Adrenal gland (tissue), 12 donors: ENCODE data around the gene BARHL2. TPM values are rescaled to one million over a fixed set of nuclear protein-coding genes. Genes with fewer than 3 reads are reported as not detected.

Experiments used
- DNase-seq, 7 donors: peaks; one replicate each; pipeline ENCODE4 v3.0.0-alpha.2; 2019 to 2020
- H3K27ac ChIP-seq, 5 donors: fragments of 200-600 bp; sonication (generic) in 4 of 5; 1 replicate in 3 of 5; 2 replicates in 2 of 5; pipeline versions ENCODE4 v1.5.1 to v1.8.0; 2016 to 2020; ENCODE audit warnings: mild to moderate bottlenecking in 1 of 5
- H3K27me3 ChIP-seq: fragments of 200-600 bp; 2 replicates; pipeline ENCODE4 v1.8.0; 2021
- H3K36me3 ChIP-seq, 2 donors: fragments of 200-600 bp; replicated peaks in 1 of 2; 1 replicate in 1 of 2; 2 replicates in 1 of 2; pipeline versions ENCODE4 v1.5.1 to v1.8.0; 2018 to 2022
- H3K4me1 ChIP-seq, 2 donors: fragments of 200-600 bp; replicated peaks in 1 of 2; 1 replicate in 1 of 2; 2 replicates in 1 of 2; pipeline versions ENCODE4 v1.5.1 to v1.8.0; 2018 to 2021
- H3K4me3 ChIP-seq, 4 donors: fragments of 200-600 bp; sonication (generic) in 3 of 4; one replicate each; pipeline ENCODE4 v1.5.1; 2016 to 2018
- H3K9me3 ChIP-seq, 3 donors: fragments of 200-600 bp; sonication (generic) in 1 of 3; replicated peaks in 1 of 3; 1 replicate in 2 of 3; 2 replicates in 1 of 3; pipeline versions ENCODE4 v1.5.1 to v1.8.0; 2016 to 2021
- POLR2A ChIP-seq, 2 donors: fragments of 450-650 bp; IDR thresholded peaks; one replicate each; pipeline ENCODE4 v1.6.1; 2017; ENCODE audit warnings: antibody characterized with exemption in 2 of 2, mild to moderate bottlenecking in 2 of 2, moderate library complexity in 1 of 2
- WGBS, 4 donors: extraction: QIAGEN DNeasy Blood & Tissue Kit in 2 of 4; methylation state at CpG; one replicate each; pipeline versions ENCODE4 v1.1.5 to v1.1.7; 2013 to 2017; 5-methylcytosine and 5-hydroxymethylcytosine counted together
- intact Hi-C, 2 donors: fragments of 100-400 bp; cut with DNase I; formaldehyde crosslinking; loops; one replicate each; pipeline versions ENCODE4 v1.14.1 to v1.15.0; 2022 to 2023
- polyA plus RNA-seq, 3 donors: library from polyadenylated mRNA; stranded (reverse); fragments of 200-250 nt in 2 of 3; fragments of 350-450 nt in 1 of 3; fragmentation: Illumina TruSeq in 1 of 3; extraction: RNeasy Lipid Tissue Mini Kit (QIAGEN cat#74804) in 1 of 3; gene quantifications; one replicate each; pipeline ENCODE4 v1.2.3, GENCODE V29; 2013 to 2014
- total RNA-seq, 9 donors: library from RNA; depleted of rRNA in 4 of 9; stranded (reverse); fragments of >200 nt in 4 of 9; fragments of 120-200 nt in 1 of 9; fragmentation: NEBNext Ultra II Directional in 1 of 9; extraction: Animal tissue kit (Norgen Biotek cat#: 25700) in 1 of 9; gene quantifications; one replicate each; pipeline versions ENCODE4 v1.1.0 to v1.2.4, GENCODE V29; 2013 to 2023
- TF ChIP-seq, protein P1 (sequence below), 6 experiments: fragments of 450-650 bp in 4 of 6; fragments of 200-600 bp in 2 of 6; sonication (generic) in 1 of 6; IDR thresholded peaks; 1 replicate in 5 of 6; 2 replicates in 1 of 6; pipeline versions ENCODE4 v1.5.1 to v1.8.0; 2016 to 2021; ENCODE audit warnings: antibody characterized with exemption in 6 of 6, mild to moderate bottlenecking in 2 of 6, moderate library complexity in 1 of 6
- donor health status: healthy with polysubstance abuse.
- donor health status: Bipolar disorder and iron deficiency.
- donor health status: DM: yes; HTN: yes; CAD: no.
- donor health status: DM: no; HTN: no; CAD: no.
- donor health status: DM: no; HTN: no; CAD: no.
- donor health status: DM: yes; HTN: yes; CAD: no.

The BARHL2 gene
- total and polyA plus RNA-seq, 12 donors = not detected

GRCh38 chr1:90708826-90709225, 8.3 kb downstream of the BARHL2 start:
- intact Hi-C loops = no loop called here

DNA sequence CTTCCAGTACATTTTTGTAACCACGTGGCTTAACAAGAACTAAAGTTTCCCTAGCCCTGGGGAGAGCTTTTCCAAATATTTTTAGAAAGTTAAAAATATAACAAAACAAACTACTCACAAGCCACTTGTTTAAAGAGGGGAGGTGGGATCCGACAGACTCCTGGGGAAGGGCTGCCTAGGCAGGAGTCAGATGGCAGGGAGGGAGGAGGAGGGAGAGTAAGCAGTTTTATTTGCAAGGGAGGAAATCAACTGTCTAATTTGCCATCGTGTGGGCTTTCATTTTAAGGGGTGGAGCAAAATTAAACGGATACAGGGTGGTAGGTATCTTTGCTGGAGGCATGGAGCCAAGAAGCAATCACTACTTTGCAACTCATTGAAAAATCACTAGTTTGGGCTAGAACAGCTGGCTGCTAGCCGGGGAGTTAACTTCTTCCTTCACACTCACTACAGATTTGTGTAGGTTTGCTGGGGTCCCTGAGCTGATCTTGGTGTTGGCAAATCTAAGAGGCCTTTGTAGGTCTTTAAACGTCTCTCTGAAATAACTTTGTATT, 8.8 kb downstream of the BARHL2 start:
- no peak for DNase-seq
- H3K9me3 ChIP-seq = no peaks in the 10 kb centered on the region
- intact Hi-C loops = no loop called here
- H3K4me1 ChIP-seq = peaks cover 10 to 14% of the 10 kb centered on the region in 2 donors
- no peak overlapping the region for H3K4me3 ChIP-seq
- no peak overlapping the region for H3K27ac ChIP-seq
- peaks cover 94% of the 10 kb centered on the region for H3K27me3 ChIP-seq
- 5 to 7% (median 7%) methylated on average over 6 of the region's 6 CpGs for WGBS, 4 donors
- TF ChIP-seq POLR2A (IDR thresholded peaks at IDR 0.05) = no peak
- TF ChIP-seq, protein P1, sequence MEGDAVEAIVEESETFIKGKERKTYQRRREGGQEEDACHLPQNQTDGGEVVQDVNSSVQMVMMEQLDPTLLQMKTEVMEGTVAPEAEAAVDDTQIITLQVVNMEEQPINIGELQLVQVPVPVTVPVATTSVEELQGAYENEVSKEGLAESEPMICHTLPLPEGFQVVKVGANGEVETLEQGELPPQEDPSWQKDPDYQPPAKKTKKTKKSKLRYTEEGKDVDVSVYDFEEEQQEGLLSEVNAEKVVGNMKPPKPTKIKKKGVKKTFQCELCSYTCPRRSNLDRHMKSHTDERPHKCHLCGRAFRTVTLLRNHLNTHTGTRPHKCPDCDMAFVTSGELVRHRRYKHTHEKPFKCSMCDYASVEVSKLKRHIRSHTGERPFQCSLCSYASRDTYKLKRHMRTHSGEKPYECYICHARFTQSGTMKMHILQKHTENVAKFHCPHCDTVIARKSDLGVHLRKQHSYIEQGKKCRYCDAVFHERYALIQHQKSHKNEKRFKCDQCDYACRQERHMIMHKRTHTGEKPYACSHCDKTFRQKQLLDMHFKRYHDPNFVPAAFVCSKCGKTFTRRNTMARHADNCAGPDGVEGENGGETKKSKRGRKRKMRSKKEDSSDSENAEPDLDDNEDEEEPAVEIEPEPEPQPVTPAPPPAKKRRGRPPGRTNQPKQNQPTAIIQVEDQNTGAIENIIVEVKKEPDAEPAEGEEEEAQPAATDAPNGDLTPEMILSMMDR (IDR thresholded peaks at IDR 0.05) = no peak
- no peaks in the 10 kb centered on the region for H3K36me3 ChIP-seq

More at GRCh38 chr1:90708826-90709225, 8.3 kb downstream of the BARHL2 start:
- Histone ChIP-seq H3K4me1 (peaks cover 10 to 14% of the 10 kb centered on the region in 2 donors), H3K27me3 (peaks cover 94% of the 10 kb centered on the region), H3K36me3 (no peaks in the 10 kb centered on the region), H3K27ac (no peak overlapping the region), H3K4me3 (no peak overlapping the region), H3K9me3 (no peaks in the 10 kb centered on the region)
- no peak for DNase-seq
- no peak for TF ChIP-seq POLR2A (IDR thresholded peaks at IDR 0.05)
- TF ChIP-seq, protein P1 (IDR thresholded peaks at IDR 0.05) = no peak
- 4 to 13% (median 11%) methylated on average over 2 of the region's 2 CpGs for WGBS, 4 donors

DNA sequence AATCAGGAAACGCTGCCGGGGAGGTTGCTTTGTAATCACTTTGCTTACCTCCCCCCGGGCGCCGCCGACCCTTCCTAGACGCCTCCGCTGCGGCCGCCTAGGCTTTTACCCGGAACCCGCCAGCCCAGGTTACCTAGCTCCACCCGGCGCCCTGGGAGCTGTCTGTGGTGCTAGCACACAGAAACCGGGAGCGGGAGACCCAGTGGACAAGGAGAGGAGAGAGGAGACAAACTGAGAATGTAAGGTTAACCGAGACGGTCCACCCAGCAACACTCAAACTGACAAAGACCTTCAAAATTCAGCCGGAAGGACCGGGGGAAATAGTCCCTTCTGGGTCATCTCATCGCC, 9.8 kb downstream of the BARHL2 start:
- DNase-seq = peak in 6 of 7 donors; percentile 50 to 69 (median 54)
- 1 to 4% (median 1%) methylated on average over 8 to 21 of the region's 21 CpGs for WGBS, 4 donors
- no peak for TF ChIP-seq POLR2A (IDR thresholded peaks at IDR 0.05)
- TF ChIP-seq, protein P1 (IDR thresholded peaks at IDR 0.05) = no peak
- H3K27me3 ChIP-seq = peaks cover 91% of the 10 kb centered on the region
- peaks cover 10 to 14% of the 10 kb centered on the region in 2 donors for H3K4me1 ChIP-seq
- H3K36me3 ChIP-seq = no peaks in the 10 kb centered on the region
- H3K4me3 ChIP-seq = peak overlapping the region in 1 of 4 donors; percentile 39
- intact Hi-C loops = no loop called here
- no peaks in the 10 kb centered on the region for H3K9me3 ChIP-seq
- H3K27ac ChIP-seq = no peak overlapping the region

DNA sequence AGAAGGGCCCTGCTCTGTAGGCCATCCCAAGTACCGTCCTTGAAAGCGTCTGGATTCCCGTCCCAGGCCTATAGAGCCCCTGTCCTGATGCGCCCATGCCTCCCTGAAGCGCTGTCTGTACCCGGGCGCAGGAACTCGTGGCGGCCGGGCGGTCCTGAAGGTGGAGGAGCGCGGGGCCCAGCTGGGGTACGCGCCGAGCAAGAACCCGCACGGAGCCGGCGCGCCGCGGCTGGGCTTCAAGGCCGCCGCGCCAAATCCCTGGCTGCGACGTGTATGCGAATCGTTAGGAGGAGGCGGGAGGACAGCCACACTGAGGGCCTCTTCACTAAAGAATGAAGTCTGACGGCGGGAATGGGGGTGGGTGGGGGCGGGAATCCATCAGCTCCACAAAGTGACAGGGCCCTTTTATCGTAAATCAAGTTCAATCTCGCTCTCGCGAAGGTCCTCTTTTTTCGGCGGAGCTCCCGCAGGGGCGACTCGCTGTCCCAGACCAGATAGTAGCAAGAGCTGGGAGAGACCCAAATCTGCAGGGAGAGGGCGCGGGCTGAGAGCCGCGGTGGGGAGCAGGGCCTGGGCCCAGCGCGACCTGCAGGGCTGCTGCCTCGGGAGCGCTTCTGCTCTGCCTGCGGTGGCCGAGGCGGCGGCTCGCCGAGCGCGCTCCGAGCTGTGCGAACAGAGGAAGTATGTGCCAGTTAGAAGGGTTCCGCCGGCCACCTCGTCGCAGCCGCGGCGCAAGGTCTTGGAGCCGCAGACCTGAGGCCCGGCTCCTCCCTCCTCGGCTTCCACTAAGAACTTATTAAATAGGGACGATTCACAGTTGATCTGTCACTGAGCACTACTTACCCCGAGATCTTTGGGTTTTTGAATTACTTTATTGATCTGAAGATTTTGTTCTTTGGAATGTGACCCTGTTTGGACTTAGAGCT, 10.4 kb downstream of the BARHL2 start:
- 0 to 2% (median 1%) methylated on average over 19 to 73 of the region's 73 CpGs for WGBS, 4 donors
- peak overlapping the region in 1 of 4 donors; percentile 39 for H3K4me3 ChIP-seq
- no peaks in the 10 kb centered on the region for H3K9me3 ChIP-seq
- peaks cover 92% of the 10 kb centered on the region for H3K27me3 ChIP-seq
- H3K36me3 ChIP-seq = no peaks in the 10 kb centered on the region
- DNase-seq = peak in 2 of 7 donors; percentile 31 to 41
- peaks cover 10 to 14% of the 10 kb centered on the region in 2 donors for H3K4me1 ChIP-seq
- intact Hi-C loops = no loop called here
- no peak for TF ChIP-seq POLR2A (IDR thresholded peaks at IDR 0.05)
- TF ChIP-seq, protein P1 (IDR thresholded peaks at IDR 0.05) = no peak
- no peak overlapping the region for H3K27ac ChIP-seq
